GM21381 (cell line): ENCODE results near the gene CCDC51.

ENCODE experiments used
- ATAC-seq: cut with Tn5 transposase; IDR thresholded peaks from one replicate; pipeline ENCODE4 v1.9.1; 2021; ENCODE audit warnings: mild to moderate bottlenecking, moderate library complexity; ENCODE audit not compliant: unreplicated experiment

The CCDC51 gene

GRCh38 chr3:48387634-48388033 is 52.3 kb downstream of the CCDC51 start:
- no peak for ATAC-seq
